Hepatocyte (in vitro differentiated cells): ENCODE measurements around the gene VASP. TPM values are rescaled to one million over a fixed set of nuclear protein-coding genes. Genes with fewer than 3 reads are reported as not detected.
A peak's percentile ranks its signal among the peaks of the same experiment; 100 is the strongest.

Source experiments
- DNase-seq: peaks from one replicate; pipeline ENCODE4 v3.0.0-alpha.2; 2016; ENCODE audit warnings: low spot score
- H2AFZ ChIP-seq: fragments of 200-600 bp; sonication (generic); 2 replicates; pipeline ENCODE4 v1.6.0; 2016; ENCODE audit warnings: antibody characterized with exemption, mild to moderate bottlenecking
- H3K27ac ChIP-seq: fragments of 200-600 bp; sonication (generic); 2 replicates; pipeline ENCODE4 v1.5.1; 2016; ENCODE audit warnings: mild to moderate bottlenecking
- H3K27me3 ChIP-seq: fragments of 200-600 bp; sonication (generic); 2 replicates; pipeline ENCODE4 v1.6.1; 2016
- H3K36me3 ChIP-seq: fragments of 200-600 bp; sonication (generic); replicated peaks from 2 replicates; pipeline ENCODE4 v1.5.1; 2016; ENCODE audit warnings: low read depth; ENCODE audit not compliant: insufficient read depth
- H3K4me1 ChIP-seq: fragments of 200-600 bp; sonication (generic); 2 replicates; pipeline ENCODE4 v1.5.1; 2016; ENCODE audit warnings: mild to moderate bottlenecking, moderate library complexity; ENCODE audit not compliant: insufficient read depth
- H3K4me2 ChIP-seq: fragments of 200-600 bp; sonication (generic); 2 replicates; pipeline ENCODE4 v1.6.0; 2016
- H3K4me3 ChIP-seq: fragments of 200-600 bp; sonication (generic); 2 replicates; pipeline ENCODE4 v1.5.1; 2016; ENCODE audit warnings: mild to moderate bottlenecking
- H3K79me2 ChIP-seq: fragments of 200-600 bp; sonication (generic); 2 replicates; pipeline ENCODE4 v1.6.0; 2017; ENCODE audit warnings: mild to moderate bottlenecking
- H3K9me2 ChIP-seq: fragments of 200-600 bp; sonication (generic); replicated peaks from 2 replicates; pipeline ENCODE4 v1.6.0; 2017; ENCODE audit warnings: mild to moderate bottlenecking; ENCODE audit not compliant: insufficient read depth
- H3K9me3 ChIP-seq: fragments of 200-600 bp; sonication (generic); 2 replicates; pipeline ENCODE4 v1.5.1; 2016; ENCODE audit warnings: low read depth, mild to moderate bottlenecking
- H4K20me1 ChIP-seq: fragments of 200-600 bp; sonication (generic); 2 replicates; pipeline ENCODE4 v1.6.0; 2016; ENCODE audit warnings: mild to moderate bottlenecking; ENCODE audit not compliant: insufficient read depth, poor library complexity, severe bottlenecking
- CTCF ChIP-seq: fragments of 200-600 bp; sonication (generic); IDR thresholded peaks from 2 replicates; pipeline ENCODE4 v1.5.1; 2016; ENCODE audit warnings: antibody characterized with exemption, mild to moderate bottlenecking; ENCODE audit not compliant: poor library complexity
- EZH2 ChIP-seq: fragments of 200-600 bp; sonication (generic); IDR thresholded peaks from 2 replicates; pipeline ENCODE4 v1.6.1; 2016; ENCODE audit warnings: antibody characterized with exemption, mild to moderate bottlenecking, borderline replicate concordance
- EZH2phosphoT487 ChIP-seq: fragments of 200-600 bp; sonication (generic); IDR thresholded peaks from one replicate; pipeline ENCODE4 v1.6.1; 2018; ENCODE audit warnings: antibody characterized with exemption, mild to moderate bottlenecking, low read depth, moderate library complexity; ENCODE audit not compliant: unreplicated experiment, severe bottlenecking
- WGBS: methylation state at CpG from one replicate; pipeline ENCODE4 v1.1.6; 2016; ENCODE audit warnings: low lambda C conversion rate; ENCODE audit errors: missing lambda C conversion rate; 5-methylcytosine and 5-hydroxymethylcytosine counted together
- polyA plus RNA-seq: library from polyadenylated mRNA; unstranded; fragments of >200 nt; fragmentation: Nextera tagmentation; extraction: Ambion mirVana; gene quantifications from 2 replicates; pipeline ENCODE4 v1.2.1, GENCODE V29; 2016
- total RNA-seq: library from RNA; depleted of rRNA; stranded (reverse); fragments of >200 nt; gene quantifications from 2 replicates; pipeline ENCODE4 v1.2.3, GENCODE V29; 2014

The VASP gene
- total and polyA plus RNA-seq, 2 experiments from 2014 or later, result 68.9 to 86.0 TPM

- H3K9me3 ChIP-seq, result no peaks in the 10 kb centered on the region
- H2AFZ ChIP-seq, result no peak overlapping the region
- no peaks in the 10 kb centered on the region for H4K20me1 ChIP-seq
- no peaks in the 10 kb centered on the region for H3K9me2 ChIP-seq
- TF ChIP-seq CTCF (no peak), EZH2phosphoT487 (no peak), EZH2 (no peak)
- no peaks in the 10 kb centered on the region for H3K27me3 ChIP-seq
- H3K27ac ChIP-seq, result no peak overlapping the region
- no peaks in the 10 kb centered on the region for H3K36me3 ChIP-seq
- no peak for DNase-seq
- 94% methylated on average over 1 of the region's 1 CpG for WGBS
- no peak overlapping the region for H3K4me3 ChIP-seq
- H3K4me2 ChIP-seq, result no peak overlapping the region
- H3K4me1 ChIP-seq, result no peaks in the 10 kb centered on the region
- H3K79me2 ChIP-seq, result peaks cover 3% of the 10 kb centered on the region
Measured at GRCh38 chr19:45554481-45554880, 47.2 kb downstream of the VASP start.

- Histone ChIP-seq H3K27ac (no peak overlapping the region), H3K27me3 (no peaks in the 10 kb centered on the region), H3K79me2 (peaks cover 6% of the 10 kb centered on the region), H3K9me2 (no peaks in the 10 kb centered on the region), H4K20me1 (no peaks in the 10 kb centered on the region), H3K4me2 (no peak overlapping the region), H3K9me3 (no peaks in the 10 kb centered on the region), H3K4me3 (no peak overlapping the region), H2AFZ (no peak overlapping the region), H3K4me1 (no peaks in the 10 kb centered on the region), H3K36me3 (no peaks in the 10 kb centered on the region)
- no peak for DNase-seq
- 81% methylated on average over 5 of the region's 5 CpGs for WGBS
- TF ChIP-seq CTCF, result no peak
- TF ChIP-seq EZH2phosphoT487, result no peak
- no peak for TF ChIP-seq EZH2
Measured at GRCh38 chr19:45556835-45557234, 49.6 kb downstream of the VASP start.

GRCh38 chr19:45558399-45558878 lies 51.2 kb downstream of the VASP start:
- H3K9me3 ChIP-seq, result no peaks in the 10 kb centered on the region
- no peaks in the 10 kb centered on the region for H4K20me1 ChIP-seq
- no peaks in the 10 kb centered on the region for H3K36me3 ChIP-seq
- no peaks in the 10 kb centered on the region for H3K27me3 ChIP-seq
- H3K79me2 ChIP-seq, result peaks cover 6% of the 10 kb centered on the region
- WGBS, result 48% methylated on average over 10 of the region's 10 CpGs
- no peak overlapping the region for H3K4me2 ChIP-seq
- no peak overlapping the region for H3K4me3 ChIP-seq
- H3K9me2 ChIP-seq, result no peaks in the 10 kb centered on the region
- TF ChIP-seq EZH2phosphoT487 (no peak), CTCF (peak; percentile 62), EZH2 (no peak)
- H3K4me1 ChIP-seq, result no peaks in the 10 kb centered on the region
- H2AFZ ChIP-seq, result no peak overlapping the region
- DNase-seq, result peak; percentile 78
- H3K27ac ChIP-seq, result no peak overlapping the region

GRCh38 chr19:45560038-45560437 lies 52.8 kb downstream of the VASP start:
- Histone ChIP-seq H3K36me3 (no peaks in the 10 kb centered on the region), H2AFZ (no peak overlapping the region), H3K9me3 (no peaks in the 10 kb centered on the region), H3K79me2 (peaks cover 11% of the 10 kb centered on the region), H4K20me1 (no peaks in the 10 kb centered on the region), H3K9me2 (no peaks in the 10 kb centered on the region), H3K4me1 (no peaks in the 10 kb centered on the region), H3K4me3 (no peak overlapping the region), H3K27ac (no peak overlapping the region), H3K27me3 (no peaks in the 10 kb centered on the region), H3K4me2 (no peak overlapping the region)
- TF ChIP-seq CTCF, result no peak
- no peak for TF ChIP-seq EZH2
- no peak for TF ChIP-seq EZH2phosphoT487
- DNase-seq, result no peak
- WGBS, result 92% methylated on average over 5 of the region's 5 CpGs
